Uterus (tissue), 2 donors: ENCODE data around the gene AP1S3.

Source experiments
- CTCF ChIP-seq, 4 experiments: fragments of 200-600 bp in 2 of 4; fragments of 450-650 bp in 2 of 4; sonication (generic) in 2 of 4; IDR thresholded peaks; one replicate each; pipeline ENCODE4 v1.5.1; 2016 to 2019; ENCODE audit warnings: antibody characterized with exemption in 4 of 4, mild to moderate bottlenecking in 2 of 4, moderate library complexity in 1 of 4
- POLR2A ChIP-seq, 2 donors: fragments of 450-650 bp; IDR thresholded peaks; one replicate each; pipeline ENCODE4 v1.6.1; 2016; ENCODE audit warnings: antibody characterized with exemption in 2 of 2, mild to moderate bottlenecking in 1 of 2, moderate library complexity in 1 of 2

GRCh38 chr2:223753940-223754339, 83.4 kb downstream of the AP1S3 start:
- TF ChIP-seq CTCF (IDR thresholded peaks at IDR 0.05) = no peak
- TF ChIP-seq POLR2A (IDR thresholded peaks at IDR 0.05) = no peak
